Stimulated activated CD4-positive, alpha-beta T cell treated with anti-CD3 and anti-CD28 coated beads, Interleukin-2, amount 100 ng/mL, for 4 hours (primary cell): ENCODE measurements around the gene PRUNE2.

ENCODE experiments used
- DNase-seq: peaks from one replicate; pipeline ENCODE4 v3.0.0-alpha.2; 2020; ENCODE audit warnings: low read depth

Gene PRUNE2

DNA sequence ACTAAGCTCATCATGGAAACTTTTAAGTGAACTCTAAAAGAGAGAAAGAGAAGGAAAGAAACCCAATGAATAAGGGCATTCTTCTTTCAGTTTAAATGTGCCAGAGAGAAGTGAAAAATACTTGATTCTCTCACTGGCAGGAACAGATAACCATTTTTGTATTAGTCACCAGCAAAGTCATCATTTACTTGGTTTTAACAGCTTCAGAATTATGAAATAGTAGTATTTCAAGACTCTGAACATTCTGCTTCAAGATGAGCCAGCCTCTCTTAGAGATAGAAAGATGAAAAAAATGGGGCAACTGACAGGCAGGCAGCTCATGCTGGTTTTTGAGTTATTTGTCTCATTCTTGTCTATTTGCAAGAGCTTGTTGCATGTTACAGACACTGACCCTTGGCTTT, 343.4 kb downstream of the PRUNE2 start:
- no peak for DNase-seq

DNA sequence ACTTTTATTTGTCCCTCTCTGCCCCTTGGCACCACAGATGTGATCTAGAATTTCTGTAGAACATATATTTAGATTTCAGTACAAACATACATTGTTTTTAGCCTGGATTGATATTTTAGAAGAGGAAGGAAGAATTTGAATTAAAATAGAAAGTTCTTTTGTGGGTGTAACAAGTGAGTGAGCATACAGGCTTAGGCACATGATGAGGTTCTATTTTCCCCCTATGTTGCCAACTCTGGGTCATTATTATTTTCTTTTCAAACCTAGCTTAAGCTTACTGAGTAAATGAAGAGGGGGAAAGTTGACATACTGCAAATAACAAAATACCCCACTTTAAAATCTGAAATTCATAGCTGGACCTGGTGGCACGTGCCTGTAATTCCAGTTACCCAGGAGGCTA, 344.0 kb downstream of the PRUNE2 start:
- DNase-seq: no peak
